NCI-H1092 (cell line): ENCODE results near the gene TRPC3.
A peak's percentile ranks its signal among the peaks of the same experiment; 100 is the strongest.

Experiments used
- DNase-seq: peaks from one replicate; lab custom pipeline; 2025; lab: John Stamatoyannopoulos, UW

Gene TRPC3

GRCh38 chr4:121951521-121952110 is at the start of gene TRPC3:
Gene TRPC3, minus strand, starts transcription at chr4:121952060. Its CDS starts 380 bp downstream, at chr4:121951680.
- no peak for DNase-seq

- no peak for DNase-seq
Observed at GRCh38 chr4:122000849-122001248, 49.0 kb upstream of the TRPC3 start.

- no peak for DNase-seq
Observed at GRCh38 chr4:121998024-121998423, 46.2 kb upstream of the TRPC3 start.

- no peak for DNase-seq
Observed at GRCh38 chr4:121995790-121996537, 44.1 kb upstream of the TRPC3 start.

GRCh38 chr4:121991968-121992367 is 40.1 kb upstream of the TRPC3 start:
- no peak for DNase-seq

- DNase-seq, result no peak
Observed at GRCh38 chr4:121990489-121990888, 38.6 kb upstream of the TRPC3 start.

GRCh38 chr4:121989715-121990114 is 37.9 kb upstream of the TRPC3 start:
- DNase-seq, result no peak

GRCh38 chr4:121988950-121989349 is 37.1 kb upstream of the TRPC3 start:
- no peak for DNase-seq

- no peak for DNase-seq
Observed at GRCh38 chr4:121980643-121981042, 28.8 kb upstream of the TRPC3 start.

- DNase-seq, result no peak
Observed at GRCh38 chr4:121978172-121978516, 26.3 kb upstream of the TRPC3 start.

- DNase-seq, result no peak
Observed at GRCh38 chr4:121977251-121978171, 25.7 kb upstream of the TRPC3 start.

- DNase-seq, result no peak
Observed at GRCh38 chr4:121975784-121976183, 23.9 kb upstream of the TRPC3 start.

- DNase-seq, result no peak
Observed at GRCh38 chr4:121973816-121974215, 22.0 kb upstream of the TRPC3 start.

GRCh38 chr4:121968859-121969258 is 17.0 kb upstream of the TRPC3 start:
- DNase-seq, result no peak

- no peak for DNase-seq
Observed at GRCh38 chr4:121964958-121965357, 13.1 kb upstream of the TRPC3 start.

- no peak for DNase-seq
Observed at GRCh38 chr4:121960818-121961217, 9.0 kb upstream of the TRPC3 start.

- DNase-seq, result no peak
Observed at GRCh38 chr4:121958777-121959176, 6.9 kb upstream of the TRPC3 start.

GRCh38 chr4:121957266-121957665 is 5.4 kb upstream of the TRPC3 start:
- no peak for DNase-seq

- DNase-seq, result no peak
Observed at GRCh38 chr4:121953860-121954259, 2.0 kb upstream of the TRPC3 start.

GRCh38 chr4:121952290-121952689 is 430 bp upstream of the TRPC3 start:
- DNase-seq, result no peak

- no peak for DNase-seq
Observed at GRCh38 chr4:121950680-121951520, 960 bp downstream of the TRPC3 start.

GRCh38 chr4:121950212-121950679 is 1.6 kb downstream of the TRPC3 start:
- peak; percentile 32 for DNase-seq
